Middle frontal gyrus (tissue), 1 donor: ENCODE results near the gene PPP5C.
"Not testable (repeated sequence)": the region's sequence is repeated elsewhere in the genome, so short reads cannot be mapped to it uniquely, and the experiment has no call there.

ENCODE experiments used
- DNase-seq: peaks from one replicate; pipeline ENCODE4 v3.0.0-alpha.2; 2015; ENCODE audit warnings: low spot score; ENCODE audit errors: extremely low spot score

Gene PPP5C

GRCh38 chr19:46385636-46386035, 38.7 kb downstream of the PPP5C start:
- no peak for DNase-seq

GRCh38 chr19:46386151-46386550, 39.3 kb downstream of the PPP5C start:
- no peak for DNase-seq

GRCh38 chr19:46386996-46387712, 40.3 kb downstream of the PPP5C start:
- DNase-seq = no peak

- DNase-seq = no peak
Measured at GRCh38 chr19:46387713-46388130, 40.8 kb downstream of the PPP5C start.

- no peak for DNase-seq
Measured at GRCh38 chr19:46388311-46389095, 41.6 kb downstream of the PPP5C start.

- DNase-seq = no peak
Measured at GRCh38 chr19:46390121-46390858, 43.4 kb downstream of the PPP5C start.

GRCh38 chr19:46390866-46391265, 44.0 kb downstream of the PPP5C start:
- no peak for DNase-seq

- DNase-seq = no peak
Measured at GRCh38 chr19:46391296-46392251, 44.7 kb downstream of the PPP5C start.

- no peak for DNase-seq
Measured at GRCh38 chr19:46392252-46392801, 45.4 kb downstream of the PPP5C start.

- DNase-seq = no peak
Measured at GRCh38 chr19:46392837-46393236, 46.0 kb downstream of the PPP5C start.

GRCh38 chr19:46393456-46394401, 46.8 kb downstream of the PPP5C start:
- DNase-seq = no peak

GRCh38 chr19:46394402-46394797, 47.5 kb downstream of the PPP5C start:
- no peak for DNase-seq

GRCh38 chr19:46397801-46398479, 51.1 kb downstream of the PPP5C start:
- DNase-seq = not testable (repeated sequence)

- no peak for DNase-seq
Measured at GRCh38 chr19:46402725-46403124, 55.8 kb downstream of the PPP5C start.

- DNase-seq = no peak
Measured at GRCh38 chr19:46404055-46404752, 57.3 kb downstream of the PPP5C start.

GRCh38 chr19:46404753-46405468, 58.0 kb downstream of the PPP5C start:
- no peak for DNase-seq

GRCh38 chr19:46406976-46407375, 60.1 kb downstream of the PPP5C start:
- no peak for DNase-seq
